ENCODE results near the gene NEUROG1.

The NEUROG1 gene

GRCh38 chr5:135551593-135552447 lies 16.1 kb upstream of the NEUROG1 start:
- Histone ChIP-seq H3K36me3 (ENCODE audit: control insufficient read depth, insufficient read depth, low read length) (no peaks in the 10 kb centered on the region), H3K4me3 (ENCODE audit: low read depth, low read length) (no peak overlapping the region), H3K27me3 (ENCODE audit: control insufficient read depth, insufficient read depth, low read length) (no peaks in the 10 kb centered on the region), H3K4me2 (ENCODE audit: low read length) (no peak overlapping the region), H2AFZ (no peak overlapping the region), H3K9ac (no peak overlapping the region), H3K27ac (peak overlapping the region; percentile 12), H3K9me3 (ENCODE audit: control insufficient read depth, low read length) (no peaks in the 10 kb centered on the region), H3K4me1 (no peaks in the 10 kb centered on the region), H3K79me2 (no peaks in the 10 kb centered on the region)
- TF ChIP-seq, protein P1, sequence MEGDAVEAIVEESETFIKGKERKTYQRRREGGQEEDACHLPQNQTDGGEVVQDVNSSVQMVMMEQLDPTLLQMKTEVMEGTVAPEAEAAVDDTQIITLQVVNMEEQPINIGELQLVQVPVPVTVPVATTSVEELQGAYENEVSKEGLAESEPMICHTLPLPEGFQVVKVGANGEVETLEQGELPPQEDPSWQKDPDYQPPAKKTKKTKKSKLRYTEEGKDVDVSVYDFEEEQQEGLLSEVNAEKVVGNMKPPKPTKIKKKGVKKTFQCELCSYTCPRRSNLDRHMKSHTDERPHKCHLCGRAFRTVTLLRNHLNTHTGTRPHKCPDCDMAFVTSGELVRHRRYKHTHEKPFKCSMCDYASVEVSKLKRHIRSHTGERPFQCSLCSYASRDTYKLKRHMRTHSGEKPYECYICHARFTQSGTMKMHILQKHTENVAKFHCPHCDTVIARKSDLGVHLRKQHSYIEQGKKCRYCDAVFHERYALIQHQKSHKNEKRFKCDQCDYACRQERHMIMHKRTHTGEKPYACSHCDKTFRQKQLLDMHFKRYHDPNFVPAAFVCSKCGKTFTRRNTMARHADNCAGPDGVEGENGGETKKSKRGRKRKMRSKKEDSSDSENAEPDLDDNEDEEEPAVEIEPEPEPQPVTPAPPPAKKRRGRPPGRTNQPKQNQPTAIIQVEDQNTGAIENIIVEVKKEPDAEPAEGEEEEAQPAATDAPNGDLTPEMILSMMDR (IDR thresholded peaks at IDR 0.05): peak; percentile 85

- Histone ChIP-seq H3K27me3 (ENCODE audit: control insufficient read depth, insufficient read depth, low read length) (no peaks in the 10 kb centered on the region), H3K4me3 (ENCODE audit: low read depth, low read length) (no peak overlapping the region)
- TF ChIP-seq, protein P1 (IDR thresholded peaks at IDR 0.05): no peak
Observed at GRCh38 chr5:135549413-135549812, 13.6 kb upstream of the NEUROG1 start.

DNA sequence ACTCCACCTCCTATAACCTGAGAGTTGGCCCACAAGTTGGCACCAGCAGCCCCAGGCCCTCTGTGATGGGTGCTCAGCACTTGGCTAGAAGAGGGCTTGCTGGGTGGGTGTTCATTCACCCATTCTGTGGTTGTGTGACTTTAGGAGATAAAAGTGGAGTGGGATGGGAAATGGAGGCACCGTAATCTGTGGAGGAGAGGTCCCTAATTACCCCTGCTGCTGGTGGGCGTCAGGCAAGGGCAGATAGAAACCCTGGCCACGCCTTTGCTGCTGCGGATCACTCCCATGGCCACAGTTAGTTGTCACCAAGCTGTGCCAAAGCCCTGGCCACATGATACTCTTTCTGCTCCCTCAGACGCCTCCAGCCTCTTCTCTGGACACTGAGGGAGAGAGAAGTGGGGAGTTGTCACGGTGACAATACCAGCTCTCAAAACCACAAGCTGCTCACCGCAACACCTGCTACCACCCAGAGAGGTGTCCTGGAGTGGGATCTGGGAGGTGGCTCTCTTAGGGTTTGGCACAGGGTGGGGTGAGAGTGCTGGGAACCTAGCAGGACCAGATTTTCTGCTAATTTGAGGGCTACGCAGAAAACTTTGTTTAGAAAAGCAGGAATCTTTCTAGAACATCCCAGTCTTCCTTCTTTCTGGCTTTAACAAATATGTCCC lies 12.0 kb upstream of the NEUROG1 start:
- Histone ChIP-seq H3K4me3 (ENCODE audit: low read depth, low read length) (no peak overlapping the region), H3K9me3 (ENCODE audit: control insufficient read depth, low read length) (no peaks in the 10 kb centered on the region), H3K79me2 (no peaks in the 10 kb centered on the region), H3K27me3 (ENCODE audit: control insufficient read depth, insufficient read depth, low read length) (peaks cover 3% of the 10 kb centered on the region), H3K4me1 (no peaks in the 10 kb centered on the region), H2AFZ (no peak overlapping the region), H3K27ac (no peak overlapping the region), H3K4me2 (ENCODE audit: low read length) (no peak overlapping the region), H3K36me3 (ENCODE audit: control insufficient read depth, insufficient read depth, low read length) (no peaks in the 10 kb centered on the region), H3K9ac (no peak overlapping the region)
- TF ChIP-seq, protein P1 (IDR thresholded peaks at IDR 0.05): no peak

More at GRCh38 chr5:135549413-135549812, 13.6 kb upstream of the NEUROG1 start:
- Histone ChIP-seq H3K79me2 (no peaks in the 10 kb centered on the region), H3K9ac (no peak overlapping the region), H3K4me1 (no peaks in the 10 kb centered on the region), H3K36me3 (ENCODE audit: control insufficient read depth, insufficient read depth, low read length) (no peaks in the 10 kb centered on the region), H2AFZ (no peak overlapping the region), H3K4me2 (ENCODE audit: low read length) (no peak overlapping the region), H3K9me3 (ENCODE audit: control insufficient read depth, low read length) (no peaks in the 10 kb centered on the region), H3K27ac (no peak overlapping the region)

- Histone ChIP-seq H3K27ac (no peak overlapping the region), H3K4me2 (ENCODE audit: low read length) (no peak overlapping the region), H3K36me3 (ENCODE audit: control insufficient read depth, insufficient read depth, low read length) (no peaks in the 10 kb centered on the region), H3K27me3 (ENCODE audit: control insufficient read depth, insufficient read depth, low read length) (peaks cover 3% of the 10 kb centered on the region), H2AFZ (no peak overlapping the region), H3K4me1 (no peaks in the 10 kb centered on the region), H3K4me3 (ENCODE audit: low read depth, low read length) (no peak overlapping the region), H3K9ac (no peak overlapping the region), H3K79me2 (no peaks in the 10 kb centered on the region), H3K9me3 (ENCODE audit: control insufficient read depth, low read length) (no peaks in the 10 kb centered on the region)
- TF ChIP-seq, protein P1 (IDR thresholded peaks at IDR 0.05): no peak
Observed at GRCh38 chr5:135546912-135547311, 11.1 kb upstream of the NEUROG1 start.

Measured in parathyroid adenoma (tissue), 2 donors.